Liver (tissue), 9 donors: ENCODE measurements around the gene TNFSF4. TPM values are rescaled to one million over a fixed set of nuclear protein-coding genes. Genes with fewer than 3 reads are reported as not detected.

Experiments used
- DNase-seq: peaks from one replicate; pipeline ENCODE4 v3.0.0-alpha.2; 2017; ENCODE audit warnings: low spot score
- H3K27ac ChIP-seq, 2 donors: one replicate each; pipeline ENCODE4 v1.7.0; 2013; ENCODE audit warnings: inconsistent platforms in 2 of 2, low read length in 2 of 2, control low read depth in 1 of 2, low read depth in 1 of 2, mild to moderate bottlenecking in 1 of 2
- H3K27me3 ChIP-seq, 4 donors: one replicate each; pipeline versions ENCODE4 v1.6.1 to v1.7.0; 2013; ENCODE audit warnings: low read length in 3 of 4, inconsistent platforms in 1 of 4, mild to moderate bottlenecking in 1 of 4, moderate library complexity in 1 of 4; ENCODE audit not compliant: control insufficient read depth in 4 of 4, insufficient read depth in 4 of 4
- H3K36me3 ChIP-seq, 4 donors: one replicate each; pipeline versions ENCODE4 v1.6.1 to v1.7.0; 2013; ENCODE audit warnings: low read length in 3 of 4, mild to moderate bottlenecking in 3 of 4, low read depth in 1 of 4, moderate library complexity in 1 of 4; ENCODE audit not compliant: control insufficient read depth in 4 of 4, insufficient read depth in 3 of 4
- H3K4me1 ChIP-seq, 4 donors: one replicate each; pipeline versions ENCODE4 v1.6.1 to v1.7.0; 2013; ENCODE audit warnings: low read length in 3 of 4, mild to moderate bottlenecking in 3 of 4, moderate library complexity in 1 of 4; ENCODE audit not compliant: control insufficient read depth in 4 of 4, insufficient read depth in 4 of 4
- H3K4me3 ChIP-seq, 3 donors: one replicate each; pipeline versions ENCODE4 v1.6.1 to v1.7.0; 2013; ENCODE audit warnings: low read length in 3 of 3, control low read depth in 1 of 3, low read depth in 1 of 3, mild to moderate bottlenecking in 1 of 3
- H3K9ac ChIP-seq, 2 donors: one replicate each; pipeline ENCODE4 v1.7.0; 2013; ENCODE audit warnings: low read length in 2 of 2, mild to moderate bottlenecking in 2 of 2, moderate library complexity in 2 of 2, control low read depth in 1 of 2, low read depth in 1 of 2
- H3K9me3 ChIP-seq, 4 donors: one replicate each; pipeline versions ENCODE4 v1.6.1 to v1.7.0; 2013; ENCODE audit warnings: low read length in 3 of 4; ENCODE audit not compliant: control insufficient read depth in 4 of 4
- ATF3 ChIP-seq: IDR thresholded peaks from 2 replicates; pipeline ENCODE4 v1.6.1; 2016; ENCODE audit warnings: antibody characterized with exemption
- CTCF ChIP-seq: fragments of 150-350 bp; IDR thresholded peaks from 2 replicates; pipeline ENCODE4 v1.5.1; 2017; ENCODE audit warnings: improper control_type of control experiment, low read depth, low read length; ENCODE audit not compliant: missing input control
- EGR1 ChIP-seq, 2 donors: IDR thresholded peaks; 2 replicates each; pipeline ENCODE4 v1.6.1; 2016 to 2018; ENCODE audit warnings: antibody characterized with exemption in 2 of 2, low read depth in 2 of 2
- FOXA2 ChIP-seq: IDR thresholded peaks from 2 replicates; pipeline ENCODE4 v1.6.1; 2016; ENCODE audit warnings: antibody characterized with exemption
- GABPA ChIP-seq, 2 donors: IDR thresholded peaks in 1 of 2; conservative IDR thresholded peaks in 1 of 2; 2 replicates each; pipeline ENCODE4 v1.6.1; 2016; ENCODE audit warnings: antibody characterized with exemption in 2 of 2, mild to moderate bottlenecking in 1 of 2, moderate library complexity in 1 of 2
- HNF4A ChIP-seq, 2 donors: conservative IDR thresholded peaks; 2 replicates each; pipeline ENCODE4 v1.6.1; 2016; ENCODE audit warnings: antibody characterized with exemption in 2 of 2, mild to moderate bottlenecking in 2 of 2
- RAD21 ChIP-seq, 2 donors: IDR thresholded peaks; 2 replicates each; pipeline ENCODE4 v1.6.1; 2016; ENCODE audit warnings: antibody characterized with exemption in 2 of 2, mild to moderate bottlenecking in 2 of 2
- REST ChIP-seq: IDR thresholded peaks from 2 replicates; pipeline ENCODE4 v1.6.1; 2016; ENCODE audit warnings: antibody characterized with exemption, mild to moderate bottlenecking
- RXRA ChIP-seq, 2 donors: IDR thresholded peaks; 2 replicates each; pipeline ENCODE4 v1.6.1; 2017 to 2018; ENCODE audit warnings: antibody characterized with exemption in 2 of 2, mild to moderate bottlenecking in 1 of 2
- SP1 ChIP-seq: IDR thresholded peaks from 2 replicates; pipeline ENCODE4 v1.6.1; 2018; ENCODE audit warnings: antibody characterized with exemption, mild to moderate bottlenecking
- WGBS: extraction: QIAGEN DNeasy Blood & Tissue Kit; methylation state at CpG from one replicate; pipeline ENCODE4 v1.1.7; 2013; 5-methylcytosine and 5-hydroxymethylcytosine counted together
- polyA plus RNA-seq, 2 donors: library from polyadenylated mRNA; stranded (reverse) in 1 of 2; unstranded in 1 of 2; fragments of 200-250 nt in 1 of 2; fragments of >200 nt in 1 of 2; fragmentation: Nextera tagmentation in 1 of 2; extraction: Ambion mirVana in 1 of 2; gene quantifications; one replicate each; pipeline versions ENCODE4 v1.2.1 to v1.2.3, GENCODE V29; 2013 to 2015
- total RNA-seq, 2 donors: library from RNA; depleted of rRNA; stranded (reverse); fragments of >200 nt; gene quantifications; one replicate each; pipeline ENCODE4 v1.2.3, GENCODE V29; 2014
- donor health status: healthy.
- donor health status: healthy.
- donor health status: healthy.
- donor health status: healthy.
- donor health status: healthy.

The TNFSF4 gene
- total and polyA plus RNA-seq, 4 donors, result 0.18 to 2.1 (median 0.45) TPM

- no peak for TF ChIP-seq RAD21 (IDR thresholded peaks at IDR 0.05)
- TF ChIP-seq RXRA (IDR thresholded peaks at IDR 0.05), result no peak
- TF ChIP-seq REST, result no peak
- no peak for TF ChIP-seq ATF3
- no peak for TF ChIP-seq FOXA2
- TF ChIP-seq SP1, result no peak
- no peak for TF ChIP-seq EGR1 (IDR thresholded peaks at IDR 0.05; ENCODE audit: low read depth in 2 of 2)
- TF ChIP-seq HNF4A (conservative IDR thresholded peaks at IDR 0.05), result no peak
- TF ChIP-seq CTCF, result no peak
- TF ChIP-seq GABPA (IDR thresholded peaks at IDR 0.05 in 1 of 2, conservative IDR thresholded peaks at IDR 0.05 in 1 of 2), result no peak
- no peak overlapping the region for H3K9ac ChIP-seq
- 90% methylated on average over 2 of the region's 2 CpGs for WGBS
- H3K9me3 ChIP-seq, result no peaks in the 10 kb centered on the region
- no peak overlapping the region for H3K27ac ChIP-seq
- H3K4me1 ChIP-seq, result peaks cover 3 to 15% (median 10%) of the 10 kb centered on the region in 4 donors
- no peaks in the 10 kb centered on the region for H3K36me3 ChIP-seq
- DNase-seq, result no peak
- no peak overlapping the region for H3K4me3 ChIP-seq
- no peaks in the 10 kb centered on the region for H3K27me3 ChIP-seq
These were observed 13.5 kb downstream of the TNFSF4 start for GRCh38 chr1:173193639-173194038.

- no peaks in the 10 kb centered on the region for H3K27me3 ChIP-seq
- H3K36me3 ChIP-seq, result no peaks in the 10 kb centered on the region
- TF ChIP-seq SP1 (no peak), HNF4A (conservative IDR thresholded peaks at IDR 0.05) (peak in 1 of 2 donors; percentile 30)
- no peaks in the 10 kb centered on the region for H3K9me3 ChIP-seq
- WGBS, result 51% methylated on average over 2 of the region's 2 CpGs
- H3K9ac ChIP-seq, result no peak overlapping the region
- no peak overlapping the region for H3K4me3 ChIP-seq
- H3K27ac ChIP-seq, result peak overlapping the region in 1 of 2 donors; percentile 81
- peaks cover 3 to 15% (median 10%) of the 10 kb centered on the region in 4 donors for H3K4me1 ChIP-seq
- DNase-seq, result no peak
These were observed 16.0 kb downstream of the TNFSF4 start for GRCh38 chr1:173191011-173191705.
